ENCODE data around the gene CYB5R3.
"Not testable (repeated sequence)": the region's sequence is repeated elsewhere in the genome, so short reads cannot be mapped to it uniquely, and the experiment has no call there.

The CYB5R3 gene

DNA sequence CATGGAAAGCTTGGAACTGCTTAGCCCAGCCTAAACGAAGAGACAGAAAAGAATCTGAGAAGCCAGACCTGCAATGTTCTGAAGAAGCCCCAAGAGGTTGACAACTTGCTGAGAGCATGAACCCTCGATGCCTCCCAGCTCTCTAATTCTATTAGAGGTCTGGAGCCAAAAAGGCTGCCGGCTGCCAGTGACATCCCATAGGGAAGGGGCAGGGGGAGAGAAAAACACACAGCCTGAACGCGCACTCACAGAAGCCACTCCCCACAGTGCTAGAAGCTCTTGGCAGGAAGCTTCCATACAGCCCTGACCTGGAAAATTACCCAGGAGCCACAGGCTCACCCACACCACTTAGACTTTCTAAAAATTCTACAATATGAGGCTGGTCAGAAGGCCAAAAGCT is 52.9 kb downstream of the CYB5R3 start:
- DNase-seq = peak; percentile 88

GRCh38 chr22:42595434-42595833 is 53.8 kb downstream of the CYB5R3 start:
- DNase-seq = no peak

- no peak for DNase-seq
Measured at GRCh38 chr22:42591987-42592386, 57.2 kb downstream of the CYB5R3 start.

- DNase-seq = no peak
Measured at GRCh38 chr22:42587588-42588175, 61.5 kb downstream of the CYB5R3 start.

- DNase-seq = no peak
Measured at GRCh38 chr22:42586381-42586780, 62.8 kb downstream of the CYB5R3 start.

DNA sequence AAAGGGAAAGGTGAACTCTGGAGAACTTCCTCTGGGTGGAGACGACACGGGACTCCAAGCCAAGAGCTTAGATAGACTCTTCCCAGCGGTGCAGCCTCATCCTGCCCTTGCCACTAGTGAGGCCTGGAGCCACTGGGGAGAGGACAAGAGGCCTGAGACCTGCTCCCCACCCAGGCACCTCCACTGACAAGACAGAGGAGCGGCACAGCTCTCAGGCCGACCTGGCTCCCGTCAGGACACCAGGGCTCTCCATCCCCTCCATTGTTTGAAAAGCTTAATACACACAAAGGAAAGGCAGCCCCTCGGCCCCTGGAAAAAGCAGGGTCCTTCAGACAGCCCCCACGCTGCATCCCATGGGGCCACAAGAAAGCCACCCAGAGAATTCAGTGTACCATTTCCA is 64.1 kb downstream of the CYB5R3 start:
- no peak for DNase-seq

DNA sequence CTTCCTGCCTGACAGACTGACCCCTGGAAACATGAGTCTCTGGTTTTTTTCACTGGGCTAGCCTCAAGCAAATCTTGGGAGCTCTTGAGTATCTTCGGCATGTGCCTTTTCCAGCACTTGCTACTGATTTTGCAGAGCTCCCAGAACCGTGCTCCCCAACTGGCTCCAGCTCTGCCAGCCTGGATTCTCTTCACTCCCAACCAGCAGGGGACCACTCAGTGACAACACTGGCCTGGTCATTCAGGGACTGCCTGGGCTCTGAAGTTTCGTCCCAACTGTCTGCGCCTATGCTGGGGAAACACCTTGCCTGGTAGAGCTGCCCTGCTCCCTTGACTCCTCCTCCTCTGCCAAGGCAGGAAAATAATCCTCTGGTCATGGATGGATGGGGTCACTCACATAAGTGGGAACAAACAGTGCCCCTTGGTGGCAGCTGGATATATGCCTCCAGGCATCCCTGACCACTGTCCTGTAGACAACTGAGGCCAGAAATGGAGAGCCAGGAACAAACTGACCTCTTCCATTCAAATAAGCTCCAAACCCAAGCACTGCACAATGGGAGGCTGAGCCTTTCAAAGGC is 64.7 kb downstream of the CYB5R3 start:
- DNase-seq = no peak

GRCh38 chr22:42582987-42583386 is 66.2 kb downstream of the CYB5R3 start:
- DNase-seq = no peak

- peak; percentile 90 for DNase-seq
Measured at GRCh38 chr22:42581762-42582716, 67.2 kb downstream of the CYB5R3 start.

- not testable (repeated sequence) for DNase-seq
Measured at GRCh38 chr22:42581194-42581761, 67.9 kb downstream of the CYB5R3 start.

DNA sequence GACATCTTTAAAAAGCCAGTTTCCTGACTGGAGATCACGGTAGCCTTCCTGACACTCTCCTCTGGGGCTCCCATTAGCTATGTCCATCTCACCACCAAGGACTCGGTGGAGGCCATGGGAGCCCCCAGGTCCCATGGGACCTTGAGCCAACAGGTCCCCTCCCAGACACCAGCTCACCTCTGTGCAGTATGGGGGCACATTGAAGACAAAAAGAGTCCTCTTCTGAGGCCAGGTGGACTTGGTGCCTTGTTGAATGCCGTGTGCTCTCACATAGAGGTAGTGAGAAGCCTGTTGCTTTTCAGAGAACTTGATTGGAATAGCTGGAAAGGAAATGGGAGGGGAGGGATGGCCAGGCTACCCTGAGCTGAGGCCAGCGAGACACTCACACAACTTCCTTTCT is 69.2 kb downstream of the CYB5R3 start:
- not testable (repeated sequence) for DNase-seq

DNA sequence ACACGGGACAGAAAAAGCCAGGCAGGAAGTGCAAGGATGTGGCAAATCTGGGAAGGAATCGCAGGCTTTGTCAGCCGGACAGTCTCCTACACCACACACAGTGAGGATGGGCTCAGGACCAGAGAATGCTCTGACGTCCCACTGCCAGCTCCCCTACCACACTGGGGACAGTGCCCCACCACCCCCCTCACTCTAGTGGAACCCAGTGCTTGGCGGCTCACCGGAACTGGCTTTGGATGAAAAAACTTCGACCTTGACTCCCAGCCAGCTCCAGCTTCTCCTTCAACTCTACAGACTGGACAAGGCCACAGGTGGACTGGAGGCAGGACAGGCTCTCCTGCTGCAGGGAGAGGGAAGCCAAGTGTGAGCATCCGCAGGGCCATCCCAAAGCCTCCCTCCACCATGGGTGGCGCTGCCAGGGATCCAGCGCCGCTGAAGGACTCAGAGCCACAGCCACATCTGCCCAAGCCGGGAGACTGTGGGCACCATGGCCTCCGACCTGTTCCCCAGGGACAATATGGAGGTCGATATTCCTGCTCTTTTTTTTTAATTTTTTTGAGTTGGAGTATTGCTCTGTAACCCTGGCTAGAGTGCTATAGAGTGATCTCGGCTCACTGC is 71.5 kb downstream of the CYB5R3 start:
- no peak for DNase-seq

- not testable (repeated sequence) for DNase-seq
Measured at GRCh38 chr22:42577141-42577540, 72.1 kb downstream of the CYB5R3 start.

DNA sequence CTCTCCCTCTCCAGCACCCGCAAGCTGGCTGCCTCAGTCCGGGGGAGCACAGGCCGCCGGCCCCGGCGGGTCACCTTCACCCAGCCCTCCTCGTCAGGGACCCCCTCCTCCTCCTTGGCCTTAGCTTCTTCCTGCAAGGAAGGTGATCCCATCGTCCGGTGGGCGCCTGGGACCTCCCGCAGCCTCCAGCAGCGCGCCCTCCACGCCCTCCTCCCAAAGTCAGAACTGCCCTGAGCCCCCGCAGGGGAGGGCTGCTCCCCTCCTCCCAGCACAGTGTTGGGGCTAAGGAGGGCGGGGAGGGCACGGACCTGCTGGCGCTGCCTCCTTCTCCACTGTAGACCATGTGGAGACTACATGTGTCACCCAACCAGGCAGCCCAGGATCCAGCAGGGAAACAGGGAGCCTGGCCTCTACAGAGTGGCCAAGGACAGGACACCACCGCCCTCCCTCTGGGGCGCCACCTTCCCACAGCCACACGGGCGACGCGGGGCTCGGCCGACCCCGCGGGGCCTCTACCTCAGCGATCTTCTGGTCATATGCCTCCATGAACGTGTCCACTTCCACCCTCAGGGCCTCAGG is 73.1 kb downstream of the CYB5R3 start:
- DNase-seq = not testable (repeated sequence)

DNA sequence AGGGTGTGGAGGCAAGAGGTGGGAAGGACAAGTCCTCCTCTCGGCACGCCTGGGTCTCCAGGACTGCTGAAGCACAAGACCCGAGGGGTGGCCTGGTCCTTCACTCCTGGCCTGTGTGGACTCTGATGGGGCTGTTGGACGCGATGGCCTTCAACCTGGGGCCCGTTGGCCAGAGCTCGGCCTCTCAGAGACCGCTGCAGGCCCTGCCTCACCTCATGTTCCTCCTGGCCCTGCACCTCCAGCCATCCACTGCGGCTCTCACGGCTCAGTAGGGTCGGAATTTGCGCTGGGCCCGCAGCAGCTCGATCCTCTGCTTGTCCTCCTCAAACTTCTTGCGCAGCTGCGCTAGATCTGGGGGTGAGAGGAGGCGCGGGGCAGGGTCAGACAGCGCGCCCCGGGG is 74.7 kb downstream of the CYB5R3 start:
- not testable (repeated sequence) for DNase-seq

DNA sequence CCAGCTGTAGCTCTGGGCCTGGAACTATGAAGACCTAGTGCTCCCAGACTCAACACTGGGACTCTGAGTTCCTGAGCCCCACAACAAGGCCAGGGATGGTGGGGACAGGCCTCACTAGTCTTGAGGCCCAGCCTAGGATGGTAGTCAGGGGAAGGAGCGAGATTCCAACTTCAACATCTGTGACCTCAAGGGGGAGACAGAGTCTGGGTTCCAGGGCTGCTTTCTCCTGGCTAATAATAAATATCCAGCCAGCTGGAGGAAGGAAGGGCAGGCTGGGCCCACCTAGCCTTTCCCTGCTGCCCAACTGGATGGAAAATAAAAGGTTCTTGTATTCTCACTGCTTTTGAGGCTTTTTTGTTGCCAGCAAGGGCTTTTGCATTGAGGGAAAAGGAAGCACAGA is 75.1 kb downstream of the CYB5R3 start:
- DNase-seq = not testable (repeated sequence)

GRCh38 chr22:42571068-42571467 is 78.1 kb downstream of the CYB5R3 start:
- DNase-seq = not testable (repeated sequence)

DNA sequence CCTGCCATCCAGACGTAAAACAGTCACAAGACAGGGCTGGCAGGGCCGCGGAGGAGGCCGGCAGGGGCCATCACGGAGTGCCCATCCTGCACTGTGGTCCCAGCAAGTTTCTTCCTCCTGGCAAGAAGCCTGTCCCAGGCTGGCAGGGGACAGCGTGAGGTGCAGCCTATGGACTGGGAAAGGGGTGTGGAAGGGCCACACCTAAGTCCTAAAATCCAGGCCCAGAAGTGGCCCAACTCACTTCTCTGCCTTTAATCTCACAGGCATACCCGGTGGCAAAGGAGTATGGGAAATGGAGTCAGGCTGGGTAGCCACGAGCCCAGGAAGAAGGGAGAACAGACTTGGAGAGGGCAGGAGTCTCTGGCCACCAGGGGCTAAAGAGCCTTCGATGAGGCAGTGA is 78.6 kb downstream of the CYB5R3 start:
- not testable (repeated sequence) for DNase-seq

GRCh38 chr22:42567950-42568349 is 81.2 kb downstream of the CYB5R3 start:
- not testable (repeated sequence) for DNase-seq
